Stimulated activated CD8-positive, alpha-beta memory T cell treated with anti-CD3 and anti-CD28 coated beads, Interleukin-15, amount 100 ng/mL, for 4 hours (primary cell): Measurements from ENCODE around the gene PHLDA1.
"Not testable (repeated sequence)": the region's sequence is repeated elsewhere in the genome, so short reads cannot be mapped to it uniquely, and the experiment has no call there.

Experiments used
- DNase-seq, 2 donors: peaks; one replicate each; pipeline ENCODE4 v3.0.0-alpha.2; 2020; ENCODE audit warnings: low read depth in 2 of 2

The PHLDA1 gene

DNA sequence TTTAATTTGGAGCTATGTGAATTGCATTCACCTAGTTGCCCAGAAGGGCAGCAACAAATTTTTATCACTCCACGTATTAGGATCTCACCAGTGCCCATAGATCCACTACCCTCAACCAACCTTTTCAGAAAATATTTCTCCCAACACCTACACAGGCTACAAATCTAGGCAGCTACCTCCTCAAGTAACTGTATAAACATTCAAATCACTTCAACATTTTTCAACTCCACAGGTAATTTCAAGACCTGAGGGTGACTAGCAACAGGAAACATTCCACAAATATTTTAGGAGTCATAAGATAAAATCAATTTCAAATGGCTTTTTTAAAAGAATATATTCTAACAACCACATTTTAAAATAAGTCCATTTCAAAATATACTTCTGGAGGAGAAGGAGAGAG, 12.9 kb downstream of the PHLDA1 start:
- DNase-seq = no peak

DNA sequence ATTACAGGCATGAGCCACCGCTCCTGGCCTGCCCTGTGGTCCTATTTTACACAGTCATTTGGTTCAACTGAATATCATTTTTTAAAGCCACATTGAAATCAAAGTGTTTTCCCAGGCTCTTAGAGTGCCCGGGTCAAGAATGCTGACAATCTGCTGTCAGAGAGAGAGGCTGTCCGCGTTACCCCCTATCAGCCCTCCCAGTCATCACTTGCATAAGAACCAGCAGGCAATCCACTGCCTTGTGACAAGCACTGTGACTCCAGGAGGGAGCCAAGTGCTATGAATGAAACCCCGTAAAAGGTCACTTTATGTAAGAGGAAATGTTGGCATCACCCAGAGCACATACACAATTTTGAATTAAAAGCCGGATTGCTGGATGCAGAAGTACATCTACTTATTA, 13.5 kb downstream of the PHLDA1 start:
- DNase-seq = no peak

DNA sequence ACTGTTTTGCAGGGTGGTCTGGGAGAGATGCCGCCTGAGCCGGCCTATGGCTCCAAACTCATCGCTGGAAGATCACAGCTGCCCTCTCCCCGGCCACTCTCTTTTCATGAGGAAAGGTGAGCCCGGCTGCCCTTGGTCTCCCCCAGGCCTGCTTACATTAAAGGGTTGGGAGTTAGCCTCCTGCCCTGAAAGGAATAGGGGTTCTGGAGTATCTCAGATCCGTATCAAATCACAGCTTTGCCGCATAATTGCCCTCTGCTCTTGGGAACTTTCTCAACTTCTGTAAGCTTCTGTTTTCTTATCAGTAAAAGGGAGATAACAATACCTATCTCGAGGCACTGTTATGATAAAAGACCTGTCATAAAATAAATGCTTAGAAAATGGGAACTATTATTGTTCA, 17.6 kb downstream of the PHLDA1 start:
- DNase-seq = no peak

DNA sequence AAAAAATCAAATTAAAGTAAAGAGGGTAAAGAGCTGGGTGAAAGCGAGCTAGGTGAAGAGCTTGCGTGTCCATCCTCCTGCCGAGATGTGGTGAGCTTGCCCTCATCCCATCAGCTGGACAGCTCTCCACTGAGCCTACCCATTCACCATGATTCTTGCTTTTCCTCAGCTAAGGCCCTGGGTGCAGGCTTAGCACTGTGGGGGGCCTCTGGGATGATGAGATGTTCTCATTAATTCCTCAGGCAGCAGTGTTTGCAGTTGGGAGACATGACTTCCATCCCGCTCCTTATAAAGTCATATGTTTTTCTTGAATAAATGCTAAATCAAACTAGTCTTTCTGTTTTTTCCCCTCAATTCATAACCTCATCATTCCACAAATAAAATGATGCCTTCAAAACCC, 18.0 kb downstream of the PHLDA1 start:
- DNase-seq = no peak

DNA sequence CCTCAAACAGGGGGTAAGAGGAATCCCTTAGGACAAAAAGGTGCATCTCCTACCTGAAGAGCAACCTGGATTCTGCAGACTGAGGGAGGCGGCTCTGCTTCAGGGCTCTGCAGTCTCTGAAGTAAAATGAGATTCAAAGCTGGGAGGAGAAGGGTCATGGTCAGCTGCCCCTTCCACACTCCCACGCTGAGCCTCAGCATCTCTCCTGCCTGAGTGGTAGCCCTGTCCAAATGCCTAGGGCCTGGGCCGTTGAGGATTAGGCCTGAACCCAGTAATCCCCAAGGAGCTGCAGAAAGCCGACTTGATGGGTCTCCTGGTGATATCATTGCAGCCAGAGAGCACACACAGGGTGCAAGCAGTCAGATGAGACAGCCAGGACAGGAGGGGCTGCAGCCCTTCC, 18.9 kb downstream of the PHLDA1 start:
- no peak for DNase-seq

DNA sequence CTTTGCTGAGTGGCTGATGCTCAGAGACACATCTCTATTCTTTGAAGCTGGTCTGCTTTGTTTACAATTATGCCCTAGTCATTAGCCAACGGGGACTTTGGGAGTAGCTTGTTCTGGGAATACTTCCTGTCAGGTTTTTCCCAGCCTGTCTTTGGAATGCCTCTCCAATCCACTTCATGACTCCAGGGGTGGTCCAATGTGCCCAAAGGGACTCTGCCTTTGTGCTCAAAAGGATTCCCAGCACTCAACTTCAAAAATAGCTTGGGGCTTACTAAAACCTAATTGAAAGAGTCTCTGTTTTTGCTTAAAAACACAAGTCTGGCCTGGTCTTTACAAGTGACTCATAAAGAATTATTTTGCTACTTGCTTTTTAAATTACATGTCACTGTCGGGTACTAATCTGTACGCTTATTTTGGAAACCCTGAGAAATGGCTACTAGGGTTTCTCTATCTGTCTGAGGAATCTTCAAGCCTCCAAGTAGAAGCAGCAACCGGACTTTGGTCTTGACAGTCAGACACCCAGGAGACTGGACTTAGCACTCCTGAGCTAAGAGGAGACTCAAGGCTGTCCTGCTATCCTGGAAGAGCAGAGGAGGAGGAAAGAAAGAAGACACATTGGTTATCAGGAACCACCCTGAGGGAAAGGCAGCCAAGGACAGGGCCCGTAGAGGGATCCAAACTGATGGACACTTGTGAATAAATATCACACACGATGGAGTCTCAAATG, 20.7 kb downstream of the PHLDA1 start:
- DNase-seq = no peak

DNA sequence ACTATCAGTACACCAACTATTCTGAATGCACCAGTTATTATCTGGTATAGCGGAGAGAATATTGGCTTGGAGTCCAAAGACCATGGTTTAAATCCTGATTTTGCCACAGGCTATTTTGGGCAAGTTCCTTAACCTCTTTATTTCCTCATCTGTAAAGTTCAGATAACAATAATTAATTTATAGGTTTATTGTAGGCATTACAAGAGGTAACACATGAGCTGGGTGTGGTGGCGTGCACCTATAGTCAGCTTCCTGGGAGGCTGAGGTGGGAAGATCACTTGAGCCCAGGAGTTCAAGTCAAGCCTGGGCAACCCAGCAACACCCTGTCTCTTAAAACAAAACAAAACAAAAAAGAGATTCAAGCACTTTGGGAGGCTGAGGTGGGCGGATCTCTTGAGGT, 23.1 kb downstream of the PHLDA1 start:
- DNase-seq = no peak

DNA sequence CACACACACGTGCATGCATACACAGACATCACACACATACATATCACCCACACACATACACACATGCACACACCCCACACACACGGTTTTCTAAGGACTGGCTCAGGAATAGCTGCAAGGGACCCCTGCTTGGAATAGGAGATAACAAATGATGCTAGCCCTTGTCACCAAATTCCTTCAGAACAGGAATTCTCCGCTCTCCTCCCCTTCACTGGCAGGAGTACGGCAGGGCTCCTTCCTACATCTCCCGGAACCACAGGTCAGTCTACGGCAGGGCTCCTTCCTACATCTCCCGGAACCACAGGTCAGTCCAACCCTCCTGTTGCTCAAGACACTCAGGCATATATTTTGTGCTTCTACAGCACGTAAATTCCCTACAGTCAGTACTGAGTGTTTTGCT, 23.9 kb downstream of the PHLDA1 start:
- no peak for DNase-seq

DNA sequence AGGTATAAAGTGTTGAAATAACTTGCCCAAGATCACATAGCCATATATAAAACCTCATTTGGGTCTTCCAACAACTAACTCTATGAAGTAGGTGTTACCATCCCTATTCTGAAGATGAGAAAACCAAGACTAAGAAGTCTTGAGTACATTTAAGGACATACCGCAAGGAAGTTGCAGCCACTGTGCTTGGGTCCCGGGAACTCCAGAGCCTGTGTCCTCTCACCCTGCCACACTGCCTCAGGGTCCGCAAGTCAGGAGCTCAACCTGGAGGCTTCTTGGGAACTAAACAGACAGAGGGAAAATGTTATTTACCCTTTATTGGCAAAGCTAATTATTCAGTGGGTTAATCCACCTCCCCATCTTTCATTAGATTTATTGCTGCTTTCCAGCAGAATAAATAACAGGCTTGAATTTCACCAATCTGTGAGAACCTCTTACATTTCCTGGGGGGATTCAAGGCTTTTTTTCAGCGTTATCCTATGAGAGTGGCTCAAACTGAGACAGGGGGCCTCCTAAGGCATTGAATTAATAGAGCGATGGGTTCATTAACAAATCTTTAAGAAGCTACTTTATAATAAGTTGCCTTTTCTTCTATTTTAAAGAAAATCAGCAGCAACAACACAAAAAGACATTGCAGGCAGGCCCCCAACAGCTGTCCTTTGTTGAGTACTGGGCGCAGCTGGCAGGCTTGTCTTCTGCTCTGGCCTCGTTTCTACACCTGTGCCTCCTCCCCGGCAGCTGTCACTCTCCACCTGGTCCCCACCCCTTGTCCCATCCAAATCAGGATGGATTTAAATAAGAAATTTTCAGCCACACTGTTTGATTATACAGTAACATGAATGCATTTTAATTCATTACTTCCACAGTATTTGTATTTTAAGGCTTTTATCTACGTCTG, 25.3 kb downstream of the PHLDA1 start:
- DNase-seq = no peak

DNA sequence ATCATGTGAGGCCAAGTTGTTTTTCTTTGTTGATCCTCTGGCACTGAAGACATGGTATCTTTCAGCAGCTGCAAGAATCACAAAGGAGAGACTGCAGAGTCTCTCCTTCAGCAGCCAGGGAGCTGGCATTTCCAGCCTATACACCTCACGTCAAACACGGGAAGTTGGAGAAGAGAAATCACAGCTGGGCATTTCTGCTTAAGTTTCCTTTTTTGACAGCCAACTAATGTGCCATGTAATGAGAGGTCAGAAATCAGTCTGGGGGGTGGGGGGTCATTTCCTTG, 28.3 kb downstream of the PHLDA1 start:
- DNase-seq = no peak

DNA sequence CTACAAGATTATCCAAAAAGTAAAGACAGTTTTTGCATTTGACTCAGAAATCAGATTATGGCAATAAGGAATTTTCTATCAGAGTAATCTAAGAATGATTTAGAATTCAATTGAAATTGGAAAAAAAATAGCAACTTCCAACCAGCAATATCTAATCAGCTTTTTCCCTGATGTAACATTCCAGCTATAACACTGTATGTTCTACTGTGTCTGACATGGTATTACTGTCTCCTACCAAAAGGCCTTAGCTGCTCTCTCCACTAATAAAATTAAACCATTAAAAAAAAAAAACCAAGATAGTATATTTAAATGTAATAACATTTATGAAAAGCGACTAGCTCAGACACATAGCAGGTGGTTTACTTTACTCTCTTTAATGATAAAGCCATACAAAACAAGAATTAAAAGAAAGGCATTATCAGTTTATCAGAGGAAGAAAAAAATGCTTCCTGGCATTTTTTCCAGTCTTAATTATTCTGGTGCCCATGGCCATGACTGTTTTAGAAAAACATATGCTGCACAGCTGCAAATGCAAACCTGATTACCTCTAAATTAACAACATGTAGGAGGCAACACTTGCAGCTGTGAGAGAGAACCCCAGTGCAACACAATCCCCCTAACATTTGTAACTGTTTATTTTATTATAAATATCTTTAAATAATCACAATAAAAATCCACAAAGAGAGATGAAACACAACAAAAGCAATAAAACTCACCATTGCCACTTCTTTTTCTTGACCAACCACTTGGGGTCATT, 28.8 kb downstream of the PHLDA1 start:
- DNase-seq = no peak

DNA sequence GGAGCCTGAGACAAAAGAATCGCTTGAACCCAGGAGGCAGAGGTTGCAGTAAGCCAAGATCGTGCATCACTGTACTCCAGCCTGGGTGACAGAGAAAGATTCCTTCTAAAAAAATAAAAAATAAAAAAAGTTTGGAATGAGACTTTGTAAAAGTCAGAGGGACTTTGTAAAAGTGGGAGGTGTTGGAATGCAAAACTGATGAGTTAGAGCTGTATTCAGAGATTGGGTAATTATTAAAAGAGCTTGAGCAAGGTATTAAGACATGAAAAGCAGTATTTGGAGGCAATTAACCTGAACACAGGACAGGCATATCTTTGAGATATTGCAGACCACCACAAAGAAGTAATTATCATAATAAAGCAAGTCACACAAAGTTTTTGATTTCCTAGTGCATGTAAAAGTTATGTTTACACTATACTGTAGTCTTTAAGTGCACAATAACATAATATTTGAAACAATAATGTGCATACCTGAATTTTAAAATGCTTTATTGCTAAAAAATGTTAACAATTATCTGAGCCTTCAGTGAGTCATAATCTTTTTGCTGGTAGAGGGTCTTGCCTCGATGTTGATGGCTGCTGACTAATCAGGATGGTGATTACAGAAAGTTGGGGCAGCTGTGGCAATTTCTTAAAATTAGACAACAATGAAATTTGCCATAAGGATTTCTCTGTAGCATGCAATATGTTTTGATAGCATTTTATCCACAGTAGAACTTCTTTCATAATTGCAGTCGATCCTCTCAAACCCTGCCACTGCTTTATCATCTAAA, 33.1 kb downstream of the PHLDA1 start:
- DNase-seq = no peak

DNA sequence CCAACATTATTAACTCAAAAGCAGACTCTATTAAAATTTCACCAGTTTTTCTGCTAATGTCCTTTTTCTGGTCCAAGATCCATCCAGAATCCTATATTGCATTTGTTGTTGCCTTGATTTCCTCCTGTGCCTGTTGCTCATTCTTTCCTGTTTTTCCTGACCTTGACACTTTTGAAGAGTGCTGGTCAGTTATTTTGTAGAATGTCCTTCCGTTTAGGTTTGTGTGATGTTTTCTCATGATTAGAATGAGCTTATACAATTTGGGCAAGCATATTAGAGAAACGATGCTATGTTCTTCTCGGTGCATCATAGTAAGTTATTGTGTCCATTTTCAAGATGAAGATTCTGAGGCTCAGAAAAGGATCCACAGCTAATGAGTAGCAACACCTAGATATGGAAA, 33.9 kb downstream of the PHLDA1 start:
- DNase-seq = no peak

DNA sequence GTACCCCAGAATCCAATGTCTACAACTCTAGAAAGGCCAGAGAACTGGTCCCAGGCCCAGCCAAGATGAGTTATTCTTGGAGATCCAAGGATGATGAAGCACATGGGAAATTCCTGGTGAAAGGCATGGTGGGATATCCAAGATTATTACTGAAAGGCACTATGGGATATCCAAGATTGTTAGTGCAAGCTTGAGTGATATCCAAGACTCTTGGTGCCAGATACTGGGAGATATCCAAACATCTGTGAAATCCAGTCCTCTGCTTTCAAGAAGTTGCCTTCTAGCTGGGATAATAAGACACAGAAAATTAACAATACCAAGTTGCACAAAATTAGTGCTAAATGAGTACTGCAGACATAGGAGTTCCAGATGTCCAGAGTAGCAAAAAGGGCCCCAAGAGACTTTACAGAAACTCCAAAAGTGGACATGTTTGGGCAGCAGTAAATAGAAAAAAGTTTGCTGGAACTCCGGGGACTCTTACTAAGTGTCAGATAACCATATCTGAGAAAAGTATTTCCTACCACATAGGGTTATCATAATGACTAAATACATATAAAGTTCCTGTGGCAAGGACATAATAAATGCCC, 34.6 kb downstream of the PHLDA1 start:
- no peak for DNase-seq

DNA sequence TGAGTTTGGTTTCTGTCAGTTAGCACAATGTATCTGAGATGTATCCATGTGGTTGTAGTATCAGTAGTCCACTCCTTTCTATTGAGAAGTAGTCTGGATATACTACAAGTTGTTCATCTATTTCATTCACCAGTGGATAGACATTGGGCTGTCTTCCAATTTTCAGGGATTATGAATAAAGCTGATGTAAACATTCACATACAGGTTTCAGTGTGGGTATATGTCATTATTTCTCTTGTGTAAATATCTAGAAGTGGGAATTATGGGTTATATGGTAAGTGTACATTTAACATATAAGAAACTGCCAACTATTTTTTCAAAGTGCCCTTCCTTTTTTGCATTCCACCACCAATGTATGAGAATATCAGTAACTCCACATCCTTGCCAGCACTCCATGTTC, 35.9 kb downstream of the PHLDA1 start:
- DNase-seq = no peak

DNA sequence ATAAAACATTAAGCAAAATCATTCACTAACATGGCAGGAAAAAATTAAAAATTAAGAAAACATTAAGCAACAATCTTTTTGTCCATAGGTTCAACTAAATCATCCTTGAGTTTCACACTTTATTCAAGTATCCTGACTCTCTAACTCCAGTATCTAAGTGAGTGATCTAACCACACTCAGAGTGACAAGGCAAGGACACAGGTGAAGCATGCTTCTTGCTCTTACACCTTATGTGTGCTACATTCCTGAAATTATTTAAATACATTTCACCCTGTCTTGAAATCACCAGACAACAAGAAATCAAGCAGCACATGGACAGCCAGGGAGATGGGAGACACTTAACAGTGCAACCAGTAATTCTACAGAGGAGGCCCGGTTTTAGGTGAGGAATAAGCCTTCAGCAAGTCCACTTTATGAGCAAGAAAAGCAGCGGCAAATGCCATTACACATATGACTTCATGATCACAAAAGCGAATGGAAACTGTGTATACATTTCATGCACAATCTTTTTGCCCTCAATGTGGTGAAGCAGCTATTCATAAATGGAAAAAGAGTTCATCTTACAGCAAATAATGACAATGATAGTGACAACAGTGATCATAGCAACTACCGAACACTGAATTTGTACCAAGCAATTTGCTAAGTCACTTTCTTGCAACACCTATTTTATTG, 37.4 kb downstream of the PHLDA1 start:
- DNase-seq = no peak

DNA sequence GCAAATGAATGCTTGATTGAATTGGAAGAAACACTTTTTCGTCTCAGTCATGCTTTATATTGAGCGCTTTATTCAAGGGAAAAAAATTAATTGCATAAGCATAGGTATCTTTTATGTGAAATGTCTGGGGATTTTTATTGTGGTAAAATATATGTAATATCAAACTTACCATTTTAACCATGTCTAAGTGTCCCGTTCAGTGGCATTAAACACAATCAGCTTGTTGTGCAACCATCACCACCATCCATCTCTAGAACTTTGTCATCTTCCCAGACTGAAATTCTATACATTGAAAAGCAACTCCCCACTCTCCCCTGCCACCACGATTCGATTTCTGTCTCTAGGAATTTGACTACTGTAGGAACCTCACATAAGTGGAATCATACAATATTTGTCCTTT, 39.8 kb downstream of the PHLDA1 start:
- no peak for DNase-seq

DNA sequence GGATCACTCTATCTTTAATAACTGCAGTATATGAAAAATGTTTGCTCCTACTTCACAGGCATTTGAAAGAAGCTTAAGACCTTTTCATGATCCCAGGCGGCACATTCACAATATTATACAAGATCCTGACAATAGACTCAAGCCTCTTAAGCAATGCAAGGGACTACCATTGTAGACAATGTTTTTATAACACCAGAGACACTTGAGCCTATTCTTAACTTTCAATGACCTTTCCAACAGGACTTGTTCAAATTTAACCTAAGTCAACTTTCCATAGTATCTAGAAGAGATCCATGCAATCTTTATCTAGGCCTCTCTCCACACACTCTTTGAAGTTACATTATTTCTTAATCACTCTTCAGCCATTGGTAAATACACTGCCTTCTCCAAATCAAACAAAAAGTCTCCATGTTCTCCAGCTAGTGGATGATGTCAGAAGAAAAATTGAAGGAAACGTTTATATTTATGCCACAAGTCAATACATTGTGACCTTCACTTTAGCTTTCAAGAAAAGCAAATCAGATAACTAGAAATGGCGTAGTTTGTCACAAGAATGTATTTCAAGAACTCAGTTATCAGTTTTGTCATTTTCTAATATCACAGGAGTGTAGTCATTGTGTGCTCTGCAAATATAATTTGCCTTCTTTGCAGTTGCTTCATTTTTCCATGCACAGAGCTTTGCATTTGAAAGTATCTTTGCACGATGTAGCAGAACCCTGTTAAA, 41.2 kb downstream of the PHLDA1 start:
- DNase-seq = no peak

DNA sequence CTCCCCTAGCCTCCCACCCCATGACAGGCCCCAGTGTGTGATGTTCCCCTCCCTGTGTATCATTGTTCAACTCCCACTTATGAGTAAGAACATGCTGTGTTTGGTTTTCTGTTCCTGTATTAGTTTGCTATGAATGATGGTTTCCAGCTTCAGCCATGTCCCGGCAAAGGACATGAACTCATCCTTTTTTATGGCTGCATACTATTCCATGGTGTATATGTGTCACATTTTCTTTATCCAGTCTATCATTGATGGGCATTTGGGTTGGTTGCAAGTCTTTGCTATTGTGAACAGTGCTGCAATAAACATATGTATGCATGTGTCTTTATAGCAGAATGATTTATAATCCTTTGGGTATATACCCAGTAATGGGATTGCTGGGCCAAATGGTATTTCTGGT, 43.9 kb downstream of the PHLDA1 start:
- not testable (repeated sequence) for DNase-seq

DNA sequence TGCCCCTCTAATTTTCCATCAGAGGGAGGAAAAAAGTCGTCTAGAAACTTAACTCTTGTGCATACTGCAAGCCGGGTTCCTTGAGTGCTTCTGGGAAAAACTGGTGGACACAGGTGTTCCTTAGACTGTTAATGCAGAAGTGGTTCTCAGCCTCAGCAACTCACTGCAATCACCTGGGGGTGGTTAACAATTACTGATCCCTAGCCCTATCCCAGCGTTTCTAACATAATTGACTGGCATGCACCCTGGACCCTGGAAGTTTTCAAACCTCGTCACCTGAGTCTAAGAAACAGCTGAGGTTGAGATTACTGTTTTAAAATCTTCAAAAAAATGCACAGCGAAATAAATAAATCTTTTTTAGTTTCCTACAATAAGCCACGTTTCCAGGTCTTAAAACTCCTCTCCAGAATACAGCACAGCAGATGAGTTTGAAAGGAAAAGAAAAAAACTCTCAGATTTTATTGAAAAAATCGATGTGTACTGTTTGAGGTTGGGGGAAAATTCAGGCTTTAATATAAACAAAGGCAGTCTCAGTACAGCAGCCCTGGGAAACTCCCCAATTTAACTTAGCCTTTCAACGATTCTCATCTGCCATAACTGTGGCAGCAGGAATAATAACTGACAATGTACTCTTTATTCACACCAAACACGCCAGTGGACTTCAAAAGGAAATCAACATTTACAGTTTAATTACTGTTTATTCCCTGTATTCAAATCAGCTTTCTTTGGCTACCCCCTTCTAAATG, 45.4 kb downstream of the PHLDA1 start:
- DNase-seq = no peak
